Brain pericyte (primary cell): ENCODE data around the gene PRR30.
A peak's percentile ranks its signal among the peaks of the same experiment; 100 is the strongest.

Experiments
- DNase-seq: peaks from one replicate; pipeline ENCODE4 v3.0.0-alpha.2; 2012; ENCODE audit warnings: low read depth, low spot score

The PRR30 gene

DNA sequence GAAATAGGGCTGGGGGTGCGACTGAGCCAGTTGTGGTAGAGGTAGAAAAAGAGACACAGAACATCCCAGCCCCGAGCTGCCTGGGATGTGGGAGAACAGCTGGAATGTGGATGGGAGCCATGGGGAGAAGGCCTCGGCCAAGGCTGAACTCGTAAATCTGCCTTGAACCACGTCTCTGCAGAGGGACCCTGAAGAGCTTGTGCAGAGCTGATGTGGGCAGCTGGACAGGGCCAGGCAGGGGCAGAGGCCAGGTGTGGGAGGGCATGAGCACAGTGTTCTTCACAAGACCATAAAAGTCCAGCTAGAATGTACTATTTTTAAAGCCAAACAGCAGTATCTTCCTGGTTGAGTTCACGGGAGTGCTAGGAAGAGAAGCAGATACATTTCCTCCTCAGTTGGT is 15.3 kb upstream of the PRR30 start:
- no peak for DNase-seq

DNA sequence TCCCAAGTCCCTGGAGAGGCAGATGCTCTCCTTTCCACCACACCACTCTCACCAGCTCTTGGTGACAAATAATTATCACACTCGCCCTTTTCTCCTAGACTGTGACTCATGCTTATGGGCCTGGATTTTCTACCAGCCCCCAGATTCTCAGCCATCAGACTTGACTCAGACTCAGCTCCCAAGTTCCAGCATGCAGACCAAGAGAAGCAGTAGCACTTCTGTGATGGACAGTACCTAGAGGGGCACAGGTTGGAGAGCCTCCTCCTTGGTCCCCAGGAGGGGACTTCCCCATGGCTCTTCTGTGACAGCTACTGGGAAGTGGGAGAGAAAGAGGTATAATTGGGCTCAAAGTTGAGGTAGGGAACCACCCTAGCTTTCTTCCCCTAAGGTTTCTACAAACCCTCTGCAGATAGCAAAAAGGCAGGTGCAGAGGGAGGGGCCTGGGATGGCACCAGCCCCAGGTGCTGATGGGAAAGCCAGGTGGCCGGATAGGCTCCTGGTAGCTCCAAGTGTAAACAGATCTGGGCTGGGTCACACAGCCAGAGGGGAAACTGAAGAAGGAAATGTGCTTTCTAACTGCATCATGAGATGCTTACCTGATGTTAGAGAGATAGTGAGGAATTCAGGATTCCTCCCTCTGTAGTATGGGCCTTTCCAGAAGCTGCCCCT is 13.7 kb upstream of the PRR30 start:
- no peak for DNase-seq

DNA sequence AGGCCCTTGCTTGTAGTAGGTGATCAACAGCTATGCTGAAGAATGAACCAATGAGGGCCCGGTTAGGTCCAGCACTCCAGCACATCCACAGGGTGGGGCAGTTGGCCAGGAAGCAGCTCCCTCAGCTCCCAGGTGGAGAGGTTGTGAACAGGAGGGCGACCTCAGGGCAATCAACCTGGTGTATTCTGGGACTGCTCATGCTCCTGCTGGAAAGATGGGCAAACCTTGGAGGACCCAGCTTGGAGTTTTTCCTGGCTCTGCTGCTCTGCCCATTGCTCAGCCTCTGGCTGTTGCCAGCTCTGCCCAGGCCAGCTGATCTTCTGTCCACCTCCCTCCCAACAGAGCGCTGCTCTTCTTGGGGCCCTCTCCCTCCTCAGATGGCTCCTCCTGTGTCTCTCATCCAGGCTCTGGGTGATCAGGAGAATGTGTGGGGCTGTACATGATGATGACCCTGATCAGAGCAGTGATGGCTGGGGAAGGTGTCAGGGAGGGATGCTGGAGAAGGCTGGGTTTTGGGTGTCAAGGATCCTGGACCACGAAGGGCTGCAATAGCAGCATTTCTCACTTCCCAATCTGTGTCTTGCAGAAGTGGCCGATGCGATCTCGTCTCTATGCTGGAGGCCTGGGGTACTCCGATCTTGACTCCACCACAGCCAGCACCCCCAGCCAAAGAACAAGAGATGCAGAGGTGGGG is 13.0 kb upstream of the PRR30 start:
- DNase-seq, result no peak

DNA sequence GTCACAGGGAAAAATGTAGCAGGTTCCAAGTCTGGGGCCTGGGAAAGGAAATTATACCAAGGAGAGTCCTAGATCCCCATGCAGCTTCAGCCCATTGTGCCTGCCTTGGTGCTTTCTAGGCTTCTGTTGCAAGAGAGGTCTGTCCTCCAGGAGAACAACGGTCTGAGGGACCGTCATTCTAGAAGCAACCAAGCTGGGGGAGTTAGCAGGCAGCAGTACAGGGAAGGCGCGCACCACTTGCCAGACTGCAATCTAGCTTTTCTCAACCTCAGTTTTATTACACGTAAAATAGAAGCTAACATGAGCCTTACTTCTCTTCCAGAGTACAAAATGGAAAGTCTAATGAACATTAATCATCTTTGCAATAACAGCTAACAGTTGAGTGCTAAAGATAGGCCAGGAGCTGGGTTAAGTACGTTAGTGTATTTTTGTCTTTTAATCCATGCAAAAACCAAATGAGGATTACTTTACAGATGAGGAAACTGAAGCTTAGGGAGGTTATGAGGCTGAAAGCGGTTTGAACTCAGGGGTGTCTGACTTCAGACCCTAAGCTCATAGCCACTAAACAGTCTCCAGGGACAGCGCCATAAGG is 11.5 kb upstream of the PRR30 start:
- DNase-seq, result no peak

DNA sequence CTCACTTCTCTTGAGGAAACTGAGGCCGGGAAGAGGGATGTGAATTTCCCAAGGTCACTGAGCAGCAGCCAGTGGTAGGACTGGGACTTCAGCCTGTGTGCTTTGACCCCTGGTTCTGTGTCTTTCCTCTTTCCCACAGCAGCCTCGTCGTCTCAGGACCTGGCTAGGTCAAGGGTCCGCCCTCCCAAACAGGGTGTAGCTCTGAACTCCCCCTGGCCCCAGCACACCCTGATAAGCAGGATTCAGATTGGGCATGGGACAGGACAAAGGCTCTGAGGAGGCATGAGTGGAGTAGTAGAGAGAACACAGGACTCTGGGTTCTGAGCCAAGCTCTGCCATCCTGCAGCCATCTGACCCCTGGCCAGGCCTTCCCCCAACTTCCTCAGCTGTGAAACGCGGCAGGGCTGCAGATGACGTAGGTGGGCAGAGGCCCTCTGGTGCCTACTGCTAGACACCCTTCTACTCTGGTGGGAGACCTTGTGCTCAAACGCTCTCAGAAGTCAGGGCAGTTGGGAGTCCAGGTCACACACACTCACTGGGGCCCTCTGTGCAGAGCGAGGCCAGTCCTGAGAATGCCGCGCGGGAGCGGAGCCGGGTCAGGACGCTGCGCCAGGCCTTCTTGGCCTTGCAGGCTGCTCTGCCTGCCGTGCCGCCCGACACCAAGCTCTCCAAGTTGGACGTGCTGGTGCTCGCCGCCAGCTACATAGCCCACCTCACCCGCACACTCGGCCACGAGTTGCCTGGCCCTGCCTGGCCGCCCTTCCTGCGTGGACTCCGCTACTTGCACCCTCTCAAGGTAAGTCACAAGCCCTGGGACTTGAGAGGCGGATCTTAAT is 10.6 kb upstream of the PRR30 start:
- DNase-seq, result no peak

DNA sequence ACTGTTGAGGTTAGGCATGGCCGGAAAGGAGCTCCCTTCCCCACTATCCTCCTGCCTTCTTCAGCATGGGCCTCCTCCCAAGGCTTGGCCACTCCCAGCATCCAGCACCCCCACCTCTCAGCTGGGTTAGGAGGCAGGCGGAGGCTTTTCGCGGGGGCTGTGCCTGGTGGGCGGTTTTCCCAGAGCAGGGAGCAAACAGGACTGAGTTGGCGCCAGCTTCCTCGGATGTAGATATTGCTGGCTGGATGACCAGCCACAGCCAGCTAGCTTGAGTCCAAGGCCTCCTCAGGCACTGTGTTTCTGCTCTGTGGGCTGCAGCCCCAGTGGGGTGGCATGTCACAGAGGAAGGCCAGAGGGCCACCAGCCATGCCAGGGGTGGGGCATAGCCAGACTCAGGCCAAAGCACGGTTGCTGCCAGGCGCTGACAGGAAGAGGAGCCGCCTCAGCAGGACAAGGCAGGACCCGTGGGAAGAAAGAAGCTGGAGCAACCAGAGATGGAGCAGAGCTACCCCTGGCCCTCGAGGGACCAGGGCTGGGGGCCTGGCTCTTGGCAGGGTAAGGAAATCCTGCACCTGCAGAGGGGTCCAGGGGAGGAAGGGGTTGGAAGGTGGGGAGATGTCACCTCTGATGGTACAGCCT is 9.7 kb upstream of the PRR30 start, which contains the start of gene TCF23:
Gene TCF23 (plus strand): TSS at position 204 of the 639 bp plus-strand sequence. CDS start 130 bp downstream, at position 334.
- DNase-seq, result no peak

DNA sequence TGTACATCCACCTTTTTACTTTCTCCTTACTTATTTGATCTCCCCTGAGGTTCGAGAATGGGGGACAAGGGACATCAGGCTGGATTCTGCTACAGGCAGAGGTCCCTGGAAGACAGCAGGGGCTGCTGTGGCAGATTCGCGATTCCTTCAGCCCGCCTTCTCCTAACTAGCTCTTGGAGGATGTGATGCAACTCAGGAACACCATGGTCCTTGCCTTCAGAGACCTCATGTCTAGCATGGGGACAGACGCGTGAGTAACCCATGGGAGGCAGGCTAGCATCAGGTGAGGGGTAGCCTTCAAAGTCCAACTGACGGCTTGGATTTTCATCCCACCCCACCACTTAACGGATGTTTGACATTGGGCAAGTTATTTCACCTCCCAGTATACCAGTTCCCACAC is 8.7 kb upstream of the PRR30 start:
- DNase-seq, result no peak

DNA sequence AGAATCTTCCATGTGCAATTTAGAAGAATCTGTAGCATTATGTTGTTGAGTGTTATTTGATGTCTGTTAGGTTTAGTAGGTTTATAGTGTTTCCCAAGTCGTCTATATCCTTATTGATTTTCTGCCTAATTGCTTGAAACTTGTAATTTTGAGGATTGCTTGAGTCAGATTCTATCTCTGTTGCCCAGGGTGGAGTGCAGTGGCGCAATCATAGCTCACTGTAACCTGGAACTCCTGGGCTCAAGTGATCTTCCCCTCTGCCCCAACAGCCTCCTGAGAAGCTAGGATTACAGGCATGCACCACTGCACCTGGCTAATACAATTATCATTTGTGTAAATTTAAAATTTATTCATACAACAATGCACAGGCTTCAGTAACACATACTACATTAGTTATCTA is 6.5 kb upstream of the PRR30 start:
- DNase-seq, result no peak

DNA sequence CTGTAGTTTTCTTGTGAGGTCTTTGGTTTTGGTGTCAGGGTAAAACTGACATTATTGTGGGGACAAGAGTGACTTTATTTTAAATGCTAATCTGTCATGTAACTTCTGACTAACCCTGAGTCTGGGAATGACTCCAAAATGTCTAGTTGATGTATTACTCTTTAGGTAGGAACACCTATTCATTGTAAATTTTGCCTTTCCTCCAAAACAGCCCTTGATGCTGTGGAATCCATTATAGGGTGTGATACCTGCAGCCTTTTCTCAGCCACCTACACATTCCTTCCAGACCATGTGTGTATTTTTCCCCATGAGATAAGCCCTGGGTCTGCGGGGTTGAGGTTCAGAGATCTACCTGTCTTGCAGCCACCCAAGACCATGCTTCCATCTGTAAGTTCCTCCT is 4.1 kb upstream of the PRR30 start:
- DNase-seq, result no peak

DNA sequence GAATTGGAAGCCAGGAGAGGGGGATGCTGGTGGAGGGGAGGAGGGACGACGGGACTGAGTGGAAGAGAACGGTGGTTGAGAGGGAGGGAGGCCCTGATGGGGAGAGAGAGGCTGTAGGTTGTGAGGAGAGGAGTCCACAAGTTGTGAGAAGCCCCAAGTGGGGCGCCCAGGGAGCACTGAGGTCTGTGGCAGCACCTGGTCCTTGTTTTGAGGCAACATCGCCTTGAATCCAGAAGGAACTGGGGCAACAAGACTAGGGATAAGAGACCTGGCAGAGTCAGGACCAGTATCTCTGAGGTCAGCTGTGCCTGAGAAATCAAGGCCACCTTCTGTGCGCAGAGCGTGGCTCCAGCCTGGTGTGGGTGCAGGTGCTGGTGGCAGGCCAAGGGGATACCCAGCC is 1.1 kb downstream of the PRR30 start:
- DNase-seq, result no peak

DNA sequence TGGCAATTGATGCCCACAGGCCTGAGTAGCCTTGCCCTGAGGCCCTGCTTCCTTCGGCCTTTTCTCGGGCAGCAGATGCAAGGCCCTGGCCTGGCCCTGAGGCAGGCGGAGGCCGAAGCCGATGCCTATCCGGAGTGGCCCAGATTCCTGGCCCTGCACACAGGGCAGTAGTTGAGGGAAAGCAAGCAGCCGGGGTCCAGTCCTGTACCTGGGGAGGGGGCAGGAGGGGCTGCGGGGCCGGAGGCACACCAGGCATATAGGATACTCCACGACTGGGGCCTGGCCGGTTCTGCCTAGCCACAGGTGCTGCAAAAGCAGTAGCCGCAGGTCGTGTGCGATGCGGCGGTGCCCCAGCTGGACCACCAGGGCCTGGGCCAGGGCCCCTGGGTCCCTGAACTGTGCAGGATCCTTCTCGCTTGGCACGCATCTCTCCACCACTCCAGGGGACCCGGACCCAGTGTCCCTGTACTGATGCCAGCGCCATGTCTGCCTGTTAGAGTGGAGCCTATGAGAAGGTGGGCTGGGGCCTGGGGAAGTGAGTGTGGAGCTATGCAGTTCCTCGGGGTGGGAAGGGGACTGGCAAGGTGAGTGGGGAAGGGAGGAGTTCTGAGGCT is 1.8 kb downstream of the PRR30 start:
- DNase-seq, result no peak

DNA sequence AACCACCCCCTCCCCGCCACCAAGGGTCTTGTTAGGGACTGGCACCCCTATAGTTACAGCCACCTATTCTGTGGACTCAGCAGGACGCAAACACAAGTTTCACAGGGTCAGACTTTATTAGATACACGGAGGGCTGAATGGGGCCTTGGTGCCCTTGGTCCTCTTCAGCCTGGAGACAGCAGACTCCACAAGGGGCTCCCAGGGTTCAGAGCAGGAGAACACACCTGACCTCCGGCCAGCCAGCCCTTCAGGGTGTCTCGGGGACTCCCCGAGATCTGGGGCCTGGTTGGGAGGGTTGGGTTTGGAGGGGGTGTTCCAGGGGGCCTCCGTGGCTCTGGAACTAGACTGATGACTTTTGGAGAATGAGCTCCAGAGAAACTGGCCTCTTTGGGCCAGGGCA is 2.5 kb downstream of the PRR30 start:
- no peak for DNase-seq

DNA sequence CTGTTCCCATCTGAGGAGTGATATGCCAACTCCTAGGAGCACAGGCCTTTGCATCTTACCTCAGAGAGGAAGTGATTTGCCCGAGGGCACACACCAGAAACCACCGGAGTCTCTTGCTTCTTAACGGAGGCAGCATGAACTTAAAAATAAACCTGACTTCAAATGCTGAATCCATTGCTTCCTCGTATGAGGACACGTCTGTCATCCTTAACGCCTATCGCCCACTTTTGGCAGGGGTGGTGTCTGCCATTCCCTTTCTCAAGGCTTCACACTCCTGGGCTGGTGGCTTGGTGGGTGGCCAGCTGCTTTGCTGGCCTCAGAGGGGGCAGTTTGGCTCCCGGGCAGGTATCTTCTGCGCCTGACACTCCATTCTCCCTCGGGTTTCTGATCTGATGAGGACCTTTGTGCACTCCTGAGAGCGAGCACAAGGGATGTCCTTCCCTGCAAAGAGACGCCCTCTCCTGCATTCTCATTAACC is 3.7 kb downstream of the PRR30 start:
- no peak for DNase-seq

DNA sequence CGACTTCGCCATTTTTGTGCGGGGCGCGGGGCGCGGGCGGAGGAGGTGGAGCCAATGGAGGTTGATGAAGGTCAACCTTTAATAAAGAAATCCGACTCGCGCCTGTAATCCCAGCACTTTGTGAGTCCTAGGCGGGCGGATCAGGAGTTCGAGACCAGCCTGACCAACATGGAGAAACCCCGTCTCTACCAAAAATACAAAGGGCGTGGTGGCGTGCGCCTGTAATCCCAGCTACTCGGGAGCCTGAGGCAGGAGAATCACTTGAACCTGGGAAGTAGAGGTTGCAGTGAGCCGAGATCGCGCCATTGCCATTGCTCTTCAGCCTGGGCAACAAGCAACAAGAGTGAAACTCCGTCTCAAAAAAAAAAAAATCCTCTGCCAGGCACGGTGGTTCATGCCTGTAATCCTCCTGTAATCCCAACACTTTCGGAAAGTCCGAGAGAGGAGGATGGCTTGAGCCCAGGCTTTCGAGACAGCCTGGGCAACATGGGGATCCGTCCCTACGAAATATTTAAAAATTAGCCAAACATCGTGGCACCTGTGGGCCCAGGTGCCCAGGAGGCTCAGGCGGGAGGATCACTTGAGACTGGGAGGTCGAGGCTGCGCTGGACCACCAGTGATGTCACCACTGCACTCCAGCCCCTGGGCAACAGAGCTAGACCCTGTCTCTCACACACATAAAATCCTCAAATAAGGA is 4.3 kb downstream of the PRR30 start:
- no peak for DNase-seq

DNA sequence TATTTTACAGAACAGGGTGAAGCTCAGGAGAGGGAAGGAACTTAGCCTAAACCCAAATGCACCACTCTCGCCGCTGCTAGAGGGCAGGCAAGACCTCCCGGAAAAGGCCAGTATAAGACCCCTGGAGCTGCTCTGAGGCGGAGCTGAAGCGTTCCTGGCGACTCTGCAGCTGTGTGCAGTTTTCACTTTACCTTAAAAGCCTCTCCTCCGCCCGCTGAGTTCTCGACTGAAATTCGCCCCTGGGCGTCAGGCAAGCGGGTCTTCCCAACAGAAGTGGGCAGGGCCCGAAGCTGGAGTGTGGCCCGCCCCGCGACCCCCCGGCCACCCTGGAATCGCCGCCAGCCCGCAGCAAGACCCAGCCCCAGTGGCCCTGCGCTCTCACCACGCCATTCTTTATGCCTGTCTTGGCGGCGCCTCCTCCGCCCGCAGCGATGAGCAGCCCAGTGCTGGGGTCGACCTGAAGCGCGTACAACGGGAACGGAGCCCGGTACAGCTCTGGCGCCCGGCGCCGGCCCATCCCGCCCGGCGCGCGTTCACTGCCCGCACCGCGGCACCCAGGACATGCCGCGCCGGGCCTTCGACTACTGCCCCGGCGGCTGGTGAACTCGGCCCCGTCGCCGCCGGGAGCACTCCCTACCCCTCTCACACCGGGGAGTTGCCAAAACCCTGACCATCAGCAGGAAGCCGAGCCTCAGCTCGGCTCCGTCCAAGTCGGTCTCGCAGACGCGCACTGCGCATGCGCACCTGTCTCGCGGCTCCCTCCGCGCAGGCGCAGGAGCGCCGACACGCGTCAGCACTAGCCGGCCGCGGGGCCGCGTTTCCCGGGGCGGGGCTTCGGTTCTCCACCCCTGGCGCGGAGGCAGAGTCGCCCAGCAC is 5.1 kb downstream of the PRR30 start, which contains the start of gene PREB:
Gene PREB (minus strand): TSS at position 732 of the 876 bp plus-strand sequence. CDS start 215 bp downstream, at position 517.
- DNase-seq, result peak; percentile 91

DNA sequence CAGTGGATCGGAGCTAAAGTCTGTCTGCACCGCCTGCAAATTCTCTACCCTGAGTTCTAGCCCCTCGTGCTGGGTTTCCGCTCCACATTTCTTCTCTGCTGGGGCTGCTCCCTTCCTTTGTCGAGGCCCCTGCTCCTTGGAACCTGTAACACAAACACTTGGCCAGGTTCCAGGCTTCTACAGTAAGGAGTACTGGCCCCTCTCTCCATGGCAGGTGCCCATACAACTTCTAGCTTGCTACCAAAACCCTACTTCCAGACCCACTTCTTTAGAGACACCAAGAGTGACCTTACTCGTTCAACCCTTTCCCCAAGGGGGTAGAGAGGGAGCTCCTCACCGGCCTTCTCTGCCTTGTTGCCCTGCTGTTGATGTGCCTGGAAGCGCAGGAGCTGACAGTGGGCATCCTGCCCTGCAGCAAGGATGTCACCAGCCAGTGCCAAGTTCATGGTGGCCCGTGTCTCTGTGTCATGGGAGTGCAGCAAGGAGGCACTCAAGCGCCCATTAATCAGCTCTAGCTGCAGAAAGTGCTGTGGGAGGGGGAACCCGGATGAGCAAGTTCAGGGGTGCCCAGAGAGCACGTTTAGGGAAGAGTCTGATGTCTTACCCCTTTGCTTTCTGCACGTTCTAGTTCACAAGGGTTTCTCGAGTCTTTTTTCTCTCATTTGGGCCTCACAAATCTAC is 5.9 kb downstream of the PRR30 start:
- DNase-seq, result no peak

DNA sequence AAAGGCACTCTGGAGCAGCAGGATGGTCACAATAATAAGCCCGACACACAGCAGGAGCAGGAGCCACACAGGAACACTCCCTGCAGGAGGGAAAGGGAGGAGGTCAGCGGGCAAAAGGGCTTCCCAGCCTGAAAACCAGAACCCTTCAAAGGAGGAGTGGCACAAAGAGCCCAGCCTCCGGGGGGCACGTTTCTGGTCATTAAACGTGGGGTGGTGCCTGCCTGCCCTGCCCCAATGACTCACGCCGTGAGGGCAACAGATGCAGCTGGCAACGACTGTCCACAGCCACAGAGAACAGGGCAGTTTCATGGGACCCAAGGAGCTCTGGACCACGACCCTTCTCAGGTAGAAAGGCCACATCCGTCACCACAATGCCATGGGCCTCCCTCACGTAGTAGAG is 7.8 kb downstream of the PRR30 start:
- DNase-seq, result no peak

DNA sequence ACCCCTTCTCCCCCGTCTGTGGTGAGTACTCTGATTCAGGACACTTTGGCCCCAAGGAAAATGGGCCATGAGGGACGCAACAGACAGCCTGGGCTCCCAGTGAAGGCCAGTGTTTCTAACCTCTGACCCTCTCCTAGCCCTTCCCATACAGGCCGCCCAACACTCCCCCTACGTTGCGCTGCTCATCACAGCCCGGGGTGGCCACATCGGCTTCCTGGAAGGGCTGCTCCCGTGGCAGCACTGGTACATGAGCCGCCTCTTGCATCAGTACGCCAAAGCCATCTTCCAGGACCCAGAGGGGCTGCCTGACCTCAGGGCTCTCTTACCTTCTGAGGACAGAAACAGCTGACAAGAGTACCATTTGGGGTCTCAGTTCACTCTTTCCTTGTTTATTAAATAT is 8.8 kb downstream of the PRR30 start:
- no peak for DNase-seq
